ENCODE measurements around the gene SFXN4.
A peak's percentile ranks its signal among the peaks of the same experiment; 100 is the strongest.
"Not testable (repeated sequence)": the region's sequence is repeated elsewhere in the genome, so short reads cannot be mapped to it uniquely, and the experiment has no call there.

Gene SFXN4

DNA sequence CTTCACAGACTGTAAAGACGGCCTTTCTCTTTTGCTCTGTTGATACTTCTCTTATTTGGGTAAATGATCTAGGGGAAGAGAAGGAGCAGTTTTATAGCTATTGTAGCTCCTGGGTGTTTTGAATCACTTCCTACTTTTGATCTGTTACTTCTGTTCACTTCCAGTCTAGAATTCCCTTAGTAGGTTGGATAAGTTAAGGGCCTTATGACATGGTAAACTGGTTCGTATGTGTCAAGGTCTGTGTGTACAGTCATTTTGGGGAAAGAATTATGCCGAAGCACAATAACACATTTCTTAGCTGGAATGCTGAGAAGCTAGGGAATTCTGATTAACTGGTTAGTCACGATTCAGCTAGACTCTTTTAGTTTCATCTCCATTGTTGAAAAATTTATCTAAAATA, 53.5 kb downstream of the SFXN4 start:
- DNase-seq (ENCODE audit: low read depth) = no peak

DNA sequence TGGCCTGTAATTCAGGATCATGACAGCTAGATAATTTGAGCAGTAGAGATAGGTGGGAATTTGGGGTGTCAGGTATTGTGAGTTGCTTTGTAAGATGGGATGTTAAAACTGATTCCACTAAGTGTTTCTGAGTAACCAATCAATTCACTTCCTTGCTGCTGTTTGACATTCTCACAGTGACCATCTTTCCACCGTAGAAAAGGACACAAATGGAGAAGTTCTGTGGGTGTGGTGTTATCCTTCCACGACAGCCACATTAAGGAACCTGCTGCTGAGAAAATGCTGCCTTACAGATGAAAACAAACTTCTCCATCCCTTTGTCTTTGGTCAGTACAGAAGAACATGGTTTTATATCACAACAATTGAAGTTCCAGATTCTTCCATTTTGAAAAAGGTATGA, 57.7 kb downstream of the SFXN4 start:
- not testable (repeated sequence) for DNase-seq (ENCODE audit: low read depth)

- DNase-seq (ENCODE audit: low read depth) = not testable (repeated sequence)
These were observed 58.4 kb downstream of the SFXN4 start for GRCh38 chr10:119107106-119107505.

GRCh38 chr10:119105899-119106298, 59.6 kb downstream of the SFXN4 start:
- DNase-seq (ENCODE audit: low read depth) = not testable (repeated sequence)

GRCh38 chr10:119105155-119105554, 60.4 kb downstream of the SFXN4 start:
- no peak for DNase-seq (ENCODE audit: low read depth)

DNA sequence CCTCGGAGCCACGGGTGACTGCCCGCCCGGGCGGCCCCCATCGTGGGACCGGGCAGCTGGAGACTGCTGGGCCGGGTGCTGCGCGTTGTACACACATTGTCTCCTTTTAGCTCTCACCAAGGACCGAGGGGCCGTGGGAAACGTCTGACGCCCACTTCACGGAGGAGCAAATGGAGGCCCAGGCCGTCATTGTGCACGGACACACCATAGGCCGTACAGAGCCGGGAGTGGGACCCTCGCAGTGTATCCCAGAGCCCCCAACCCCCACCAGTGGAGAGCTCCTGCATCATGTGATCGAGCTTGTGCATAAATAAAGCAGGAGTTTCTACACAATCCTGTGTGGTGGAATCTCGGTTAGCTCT, 60.9 kb downstream of the SFXN4 start:
- no peak for DNase-seq (ENCODE audit: low read depth)

GRCh38 chr10:119103903-119104653, 61.4 kb downstream of the SFXN4 start, which contains the start of gene DENND10:
Gene DENND10, plus strand, starts transcription at chr10:119104113. Its CDS starts 30 bp downstream, at chr10:119104143.
- peak; percentile 73 for DNase-seq (ENCODE audit: low read depth)

DNA sequence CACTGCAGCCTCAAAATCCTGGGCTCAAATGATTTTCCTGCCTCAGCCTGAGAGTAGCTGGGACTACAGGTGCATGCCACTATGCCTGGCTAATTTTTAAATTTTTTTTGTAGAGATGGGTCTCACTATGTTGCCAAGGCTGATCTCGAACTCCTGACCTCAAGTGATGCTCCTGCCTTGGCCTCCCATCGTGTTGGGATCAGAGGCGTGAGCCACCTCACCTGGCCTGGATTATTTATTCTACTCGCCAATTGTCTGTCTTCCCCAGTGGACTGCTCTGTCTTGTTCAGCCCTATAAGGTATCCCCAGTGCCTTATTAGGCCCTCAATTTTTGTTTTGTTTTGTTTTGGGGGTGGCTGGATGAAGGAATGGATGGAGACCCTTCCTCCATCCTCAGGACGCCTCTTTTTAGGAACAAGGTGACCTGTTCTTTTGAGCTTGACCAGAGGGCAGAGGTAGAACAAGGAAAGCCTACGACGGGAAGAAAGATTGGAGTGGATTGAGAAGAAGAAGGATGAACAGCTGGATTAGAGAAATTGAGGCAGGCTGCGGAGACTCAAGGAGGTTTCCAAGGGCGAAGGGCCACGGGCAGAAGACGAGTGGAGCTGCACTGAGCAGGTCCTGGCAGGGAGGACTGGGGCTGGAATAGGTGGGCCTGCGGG, 62.1 kb downstream of the SFXN4 start:
- no peak for DNase-seq (ENCODE audit: low read depth)

GRCh38 chr10:119101366-119102098, 64.0 kb downstream of the SFXN4 start:
- no peak for DNase-seq (ENCODE audit: low read depth)

DNA sequence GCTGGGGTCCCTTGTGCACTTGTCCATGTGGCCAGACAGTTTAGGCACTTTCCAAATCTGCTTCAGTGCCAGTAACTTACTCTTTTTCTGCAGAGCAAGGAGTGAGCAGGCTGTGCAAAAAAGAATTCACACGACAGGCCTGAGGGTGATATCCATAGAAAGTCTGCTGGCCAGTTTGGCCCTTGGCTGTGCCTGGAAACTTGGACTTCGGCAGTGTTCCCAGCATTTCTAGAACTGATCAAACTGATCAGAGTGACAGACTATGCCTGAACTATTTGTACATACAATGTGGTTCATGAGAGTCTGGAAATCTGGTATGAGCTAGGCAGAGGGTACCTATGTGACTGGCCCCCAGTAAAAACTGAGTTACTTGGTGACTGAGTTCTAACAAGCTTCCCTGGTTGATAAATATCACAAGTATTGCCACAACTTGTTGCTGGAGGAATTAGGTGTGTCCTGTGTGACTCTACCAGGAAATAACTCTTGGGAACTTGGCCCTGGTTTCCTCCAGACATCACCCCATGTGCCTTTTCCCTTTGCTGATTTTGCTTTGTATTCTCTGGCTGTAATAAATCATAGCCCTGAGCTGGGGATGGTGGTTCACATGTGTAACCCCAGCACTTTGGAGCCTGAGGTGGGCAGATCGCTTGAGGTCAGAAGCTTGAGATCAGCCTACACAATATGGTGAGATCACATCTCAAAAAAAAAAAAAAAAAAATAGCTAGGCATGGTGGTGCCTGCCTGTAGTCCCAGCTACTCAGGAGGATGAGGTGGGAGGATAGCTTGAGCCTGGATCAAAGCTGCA, 64.9 kb downstream of the SFXN4 start:
- no peak for DNase-seq (ENCODE audit: low read depth)

DNA sequence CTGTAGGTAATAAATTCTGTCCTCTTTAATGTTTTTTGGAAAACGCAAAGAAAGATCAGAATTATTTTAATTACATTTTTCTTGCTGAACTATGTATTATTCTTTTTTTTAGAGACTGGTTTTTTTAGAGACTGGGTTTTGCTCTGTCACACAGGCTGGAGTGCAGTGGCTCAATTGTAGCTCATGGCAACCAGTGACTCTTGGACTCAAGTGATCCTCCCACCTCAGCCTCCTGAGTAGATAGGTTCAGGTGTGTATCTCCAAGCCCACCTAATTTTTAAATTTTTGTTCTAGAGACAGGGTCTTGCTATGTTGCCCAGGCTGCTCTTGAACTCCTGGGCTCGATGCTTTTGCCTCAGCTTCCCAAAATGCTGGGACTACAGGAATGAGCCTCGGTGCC, 66.9 kb downstream of the SFXN4 start:
- no peak for DNase-seq (ENCODE audit: low read depth)

DNA sequence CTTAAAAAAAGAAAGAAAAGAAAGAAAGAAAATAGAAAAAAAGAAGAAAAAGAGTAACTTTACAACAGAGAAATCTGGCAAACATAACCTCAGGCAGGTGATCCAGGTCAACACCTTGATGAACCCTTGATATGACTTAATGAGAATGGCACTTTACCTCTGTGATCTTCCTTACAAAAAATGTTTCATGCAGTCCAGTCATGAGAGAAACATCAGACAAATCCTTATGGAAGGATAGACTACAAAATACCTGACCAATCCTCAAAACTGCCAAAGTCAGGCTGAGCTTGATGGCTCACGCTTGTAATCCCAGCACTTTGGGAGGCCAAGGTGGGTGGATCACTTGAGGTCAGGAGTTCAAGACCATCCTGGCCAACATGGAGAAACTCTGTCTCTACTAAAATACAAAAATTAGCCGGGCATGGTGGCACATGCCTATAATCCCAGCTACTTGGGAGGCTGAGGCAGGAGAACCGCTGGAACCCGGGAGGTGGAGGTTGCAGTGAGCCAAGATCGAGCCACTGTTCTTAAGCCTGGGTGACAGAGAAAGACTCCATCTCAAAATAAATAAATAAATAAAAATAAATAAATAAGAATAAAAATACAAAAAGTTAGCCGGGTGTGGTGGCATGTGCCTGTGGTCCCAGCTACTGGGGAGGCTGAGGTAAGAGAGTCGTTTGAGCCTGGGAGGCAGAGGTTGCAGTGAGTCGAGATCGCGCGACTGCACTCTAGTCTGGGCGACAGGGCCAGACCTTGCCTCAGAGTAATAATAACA, 68.7 kb downstream of the SFXN4 start:
- DNase-seq (ENCODE audit: low read depth) = not testable (repeated sequence)

DNA sequence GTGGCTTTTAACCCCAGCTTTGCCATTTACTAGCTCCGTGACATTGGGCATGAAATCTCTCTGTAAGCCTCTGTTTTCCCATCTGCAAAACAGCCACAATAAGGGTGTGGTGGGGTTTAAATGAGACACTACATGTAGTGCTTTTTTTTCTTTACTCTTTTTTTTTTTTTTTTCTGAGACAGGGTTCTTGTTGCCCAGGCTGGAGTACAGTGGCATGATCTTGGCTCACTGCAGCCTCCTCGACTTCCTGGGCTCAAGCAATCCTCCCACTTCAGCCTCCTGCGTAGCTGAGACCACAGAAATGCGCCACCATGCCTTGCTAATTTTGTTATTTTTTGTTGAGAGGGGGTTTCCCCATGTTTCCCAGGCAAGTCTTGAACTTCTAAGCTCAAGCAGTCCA, 69.9 kb downstream of the SFXN4 start:
- no peak for DNase-seq (ENCODE audit: low read depth)

- no peak for DNase-seq (ENCODE audit: low read depth)
These were observed 74.5 kb downstream of the SFXN4 start for GRCh38 chr10:119090968-119091367.
